ENCODE results near the gene ABHD10.
"Not testable (repeated sequence)": the region's sequence is repeated elsewhere in the genome, so short reads cannot be mapped to it uniquely, and the experiment has no call there.

Gene ABHD10

GRCh38 chr3:112037194-112037593 is 58.4 kb downstream of the ABHD10 start:
- DNase-seq = not testable (repeated sequence)

- DNase-seq = no peak
These were observed 60.0 kb downstream of the ABHD10 start for GRCh38 chr3:112038863-112039262.

GRCh38 chr3:112041321-112041720 is 62.5 kb downstream of the ABHD10 start:
- DNase-seq = no peak

- no peak for DNase-seq
These were observed 64.0 kb downstream of the ABHD10 start for GRCh38 chr3:112042842-112043280.

All from activated CD4-positive, CD25-positive, alpha-beta regulatory T cell treated with anti-CD3 and anti-CD28 coated beads, Interleukin-2, amount 50 U/mL, for 72 hours (primary cell).